ENCODE measurements around the gene CELF2.
"Not testable (repeated sequence)": the region's sequence is repeated elsewhere in the genome, so short reads cannot be mapped to it uniquely, and the experiment has no call there.

Gene CELF2

DNA sequence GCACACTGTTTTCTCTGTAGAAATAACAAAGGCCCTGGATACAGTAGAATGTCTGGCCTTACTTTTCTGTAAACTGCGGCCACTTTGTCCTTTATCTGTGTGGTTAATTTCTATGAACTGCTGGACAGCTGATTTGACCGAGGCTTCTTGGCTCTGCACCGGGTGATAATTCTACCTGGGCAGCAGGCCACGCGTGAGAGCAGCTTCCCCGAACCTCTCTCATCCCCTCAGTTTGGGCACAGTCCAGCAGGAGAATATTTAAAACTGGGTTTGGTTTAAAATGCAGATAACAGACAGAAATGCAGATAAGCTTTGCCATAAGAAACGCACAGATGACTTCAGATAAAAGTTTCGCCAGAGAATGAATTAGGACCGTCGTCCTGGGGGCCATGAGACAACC is 81.0 kb downstream of the CELF2 start:
- no peak for DNase-seq

- DNase-seq: no peak
Measured at GRCh38 chr10:11104772-11105675, 87.4 kb downstream of the CELF2 start.

- no peak for DNase-seq
Measured at GRCh38 chr10:11105676-11106004, 88.0 kb downstream of the CELF2 start.

DNA sequence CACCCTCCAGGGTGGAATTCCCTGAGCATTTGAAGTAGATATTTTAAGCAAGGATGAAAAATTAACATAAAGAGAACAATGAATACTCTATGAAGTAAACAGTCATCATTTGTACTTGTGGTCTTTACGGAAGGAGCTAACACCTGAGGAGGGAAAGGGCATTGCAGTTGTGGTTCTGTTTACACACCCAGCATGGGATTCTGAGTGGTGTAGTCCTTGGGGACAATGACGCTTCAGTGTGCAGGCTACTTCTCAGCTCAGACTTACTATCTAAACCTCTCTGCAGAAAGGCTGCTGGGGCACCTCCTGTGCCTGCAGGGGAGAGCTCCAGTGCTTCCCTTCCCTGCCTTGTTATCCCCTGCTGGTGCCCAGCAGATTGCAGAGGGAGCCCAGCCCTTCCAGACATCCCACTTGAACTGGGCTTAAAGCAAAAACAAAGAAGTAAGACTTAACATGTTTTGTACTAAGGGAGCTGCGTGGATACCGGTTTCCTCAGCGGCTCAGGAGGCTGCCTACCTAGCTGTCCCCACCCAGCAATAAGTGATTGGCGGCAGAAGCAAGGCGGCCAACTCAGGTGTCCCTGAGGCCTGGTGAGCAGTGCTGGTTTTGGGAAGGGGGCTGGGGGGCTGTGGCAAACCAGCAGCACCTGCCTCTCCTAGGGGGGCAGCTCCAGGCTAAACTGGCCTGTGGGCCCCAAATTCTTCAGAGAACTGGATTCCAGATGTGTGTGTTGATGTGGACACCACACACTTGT is 89.1 kb downstream of the CELF2 start:
- DNase-seq: no peak

- no peak for DNase-seq
Measured at GRCh38 chr10:11107948-11108347, 90.3 kb downstream of the CELF2 start.

DNA sequence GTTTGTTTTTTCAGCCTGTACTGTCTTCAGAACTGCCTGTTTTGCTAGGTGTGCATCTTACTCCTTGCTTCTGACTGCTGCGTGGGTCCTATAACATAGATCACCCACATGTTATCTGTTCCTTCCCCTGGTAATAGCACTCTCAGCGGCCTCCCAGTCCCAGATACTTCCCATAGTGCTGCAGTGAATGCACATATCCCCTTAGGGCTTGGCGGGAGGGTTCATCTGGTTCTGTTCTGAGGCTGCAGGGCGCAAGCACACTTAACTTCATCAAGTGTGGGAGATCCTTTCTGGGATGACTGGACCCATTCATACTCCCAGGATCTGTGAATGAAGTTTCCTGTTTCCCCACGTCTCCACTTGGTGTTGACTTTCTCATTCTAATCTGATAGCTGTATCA is 90.7 kb downstream of the CELF2 start:
- DNase-seq: no peak

DNA sequence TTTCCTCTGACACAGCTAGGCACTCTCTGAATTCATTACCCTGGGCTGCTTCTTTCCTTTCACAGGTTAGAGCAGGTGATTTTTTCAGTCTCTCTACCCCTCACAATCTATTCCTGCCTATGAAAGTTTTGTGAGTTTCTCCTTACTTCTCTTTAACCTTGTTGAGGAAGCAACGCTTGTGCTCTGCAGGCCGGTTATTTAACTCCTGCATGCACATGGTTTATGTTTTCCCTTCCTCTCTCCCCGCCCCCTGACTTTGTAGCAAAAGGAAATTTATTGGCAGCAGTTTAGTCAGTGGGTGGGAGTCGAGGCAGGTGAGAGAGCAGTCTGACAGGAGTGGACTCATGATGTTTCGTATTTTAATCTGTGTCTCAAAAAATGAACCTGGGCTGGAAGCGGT is 91.9 kb downstream of the CELF2 start:
- no peak for DNase-seq

DNA sequence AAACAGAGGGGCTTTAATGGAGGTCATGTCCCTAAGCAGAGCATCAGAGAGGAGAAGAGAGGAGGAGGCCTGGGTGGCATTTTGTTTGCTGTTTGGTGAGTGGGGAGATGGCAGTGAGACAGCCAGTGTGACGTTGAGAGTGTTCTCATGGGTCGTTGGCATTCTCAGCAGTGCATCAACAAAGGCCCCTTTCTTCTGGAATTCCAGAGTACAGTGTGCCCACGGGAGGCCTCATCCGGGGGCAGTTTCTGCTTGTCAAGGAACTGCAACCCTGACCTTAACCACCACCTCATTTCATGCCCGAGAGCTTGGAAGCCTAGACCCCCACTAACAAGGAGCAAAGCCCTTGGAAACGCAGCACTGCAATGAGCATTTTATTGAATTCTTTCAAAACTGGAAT is 92.9 kb downstream of the CELF2 start:
- DNase-seq: no peak

DNA sequence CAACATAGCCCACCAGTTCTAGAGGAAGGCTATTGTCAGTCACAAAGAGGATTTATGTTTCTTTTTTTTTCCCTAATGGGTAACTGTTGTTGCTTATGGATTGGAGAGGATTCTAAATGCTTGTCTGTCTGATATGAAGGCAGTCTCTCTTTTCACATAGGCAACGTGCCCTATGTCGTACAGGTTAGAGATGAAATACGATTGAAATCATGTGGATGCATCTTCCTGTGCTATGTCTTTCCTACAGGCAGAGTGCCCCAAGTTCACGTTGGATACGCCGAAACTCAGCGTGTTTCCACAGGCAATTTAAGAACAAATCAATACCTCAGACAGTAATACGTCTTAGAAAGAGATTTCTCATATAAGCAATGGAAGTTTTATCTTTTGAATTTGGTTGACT is 93.8 kb downstream of the CELF2 start:
- DNase-seq: no peak

DNA sequence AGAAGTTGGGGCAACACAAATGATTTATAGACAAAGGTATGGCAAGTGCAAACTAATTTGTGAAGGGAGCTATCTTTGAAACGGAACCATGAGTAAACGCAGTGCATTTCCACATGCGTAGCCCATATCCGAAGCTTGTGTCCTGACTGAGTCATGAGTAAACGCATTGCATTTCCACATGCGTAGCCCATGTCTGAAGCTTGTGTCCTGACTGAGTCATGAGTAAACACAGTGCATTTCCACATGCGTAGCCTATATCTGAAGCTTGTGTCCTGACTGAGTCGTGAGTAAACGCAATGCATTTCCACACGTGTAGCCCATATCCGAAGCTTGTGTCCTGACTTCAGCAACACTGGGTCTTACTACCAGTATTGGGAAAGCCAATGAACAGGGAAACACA is 95.0 kb downstream of the CELF2 start:
- DNase-seq: no peak

GRCh38 chr10:11113156-11113555 is 95.5 kb downstream of the CELF2 start:
- DNase-seq: peak; percentile 17

DNA sequence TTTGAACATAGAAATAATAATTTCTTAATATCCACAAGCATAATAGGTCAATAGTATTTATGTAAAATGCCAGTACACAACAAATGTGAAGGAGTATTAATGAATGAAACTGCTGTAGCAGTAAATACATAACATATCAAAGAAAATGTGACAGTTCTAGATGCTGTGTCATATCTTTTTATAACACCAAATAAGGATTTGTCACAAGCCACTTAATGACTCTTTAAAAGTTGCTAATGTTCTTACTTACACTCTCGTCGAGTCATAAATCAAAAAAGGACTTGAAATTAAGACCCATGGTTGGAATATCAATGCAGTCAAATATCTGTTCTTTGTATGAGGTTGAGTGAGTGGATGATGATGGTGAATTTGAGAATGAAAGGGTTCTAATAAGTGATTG is 96.6 kb downstream of the CELF2 start:
- DNase-seq: no peak

DNA sequence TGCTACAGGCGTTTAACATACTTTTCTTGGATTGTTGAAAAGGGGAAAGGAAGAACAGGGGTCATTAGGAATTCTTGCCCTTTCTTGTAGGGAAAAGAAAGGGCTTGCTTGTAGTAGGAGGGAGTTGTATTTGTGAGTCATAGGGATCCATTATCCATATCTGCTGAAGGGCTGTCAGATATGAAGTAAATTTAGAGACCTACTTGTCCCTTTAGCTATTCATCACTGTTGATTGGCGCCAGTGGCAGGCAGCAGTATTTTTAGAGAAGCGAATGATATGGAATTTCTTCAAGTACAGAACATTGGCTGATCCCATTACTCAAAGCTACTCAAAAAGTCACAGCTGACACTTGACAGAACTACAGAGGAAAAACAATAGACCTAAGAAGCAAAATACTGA is 97.7 kb downstream of the CELF2 start:
- no peak for DNase-seq

- DNase-seq: no peak
Measured at GRCh38 chr10:11116361-11116760, 98.7 kb downstream of the CELF2 start.

DNA sequence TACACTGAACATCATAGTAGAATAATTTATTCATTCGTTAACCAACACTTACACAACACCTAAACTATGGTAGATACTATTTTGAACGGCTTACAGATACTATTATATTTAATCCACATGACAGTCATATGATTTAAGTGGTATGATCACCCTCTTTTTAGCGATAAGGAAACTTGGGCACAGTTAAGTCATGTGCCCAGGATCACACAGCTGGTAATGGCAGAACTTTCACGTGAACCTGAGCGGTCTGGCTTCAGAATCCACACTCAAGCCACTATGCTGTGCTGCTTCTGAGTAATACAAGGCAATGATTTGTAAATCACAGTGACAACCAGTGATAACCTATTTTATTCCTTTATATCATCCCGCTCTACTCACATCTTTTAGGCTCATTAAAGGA is 99.1 kb downstream of the CELF2 start:
- DNase-seq: no peak

- DNase-seq: no peak
Measured at GRCh38 chr10:11118686-11119085, 101.0 kb downstream of the CELF2 start.

DNA sequence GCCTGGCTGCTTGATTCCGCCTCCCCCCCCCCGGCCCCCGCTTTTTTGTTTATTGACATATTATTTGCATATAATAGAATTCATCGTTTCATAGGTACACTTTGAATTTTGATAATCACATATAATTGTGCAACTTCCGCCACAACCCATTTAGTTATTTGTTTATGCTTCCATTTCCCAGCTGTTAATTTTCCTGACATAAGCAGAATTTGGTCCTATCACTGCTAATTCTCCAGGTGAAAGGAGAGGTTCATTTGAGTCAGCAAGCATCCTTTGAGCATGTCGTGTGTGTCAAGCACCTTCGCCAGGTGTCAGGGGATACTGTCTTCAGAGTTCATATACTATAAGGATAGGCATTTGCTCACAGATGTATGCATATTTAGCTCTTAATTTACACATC is 102.2 kb downstream of the CELF2 start:
- DNase-seq: no peak

- no peak for DNase-seq
Measured at GRCh38 chr10:11120711-11121110, 103.0 kb downstream of the CELF2 start.

DNA sequence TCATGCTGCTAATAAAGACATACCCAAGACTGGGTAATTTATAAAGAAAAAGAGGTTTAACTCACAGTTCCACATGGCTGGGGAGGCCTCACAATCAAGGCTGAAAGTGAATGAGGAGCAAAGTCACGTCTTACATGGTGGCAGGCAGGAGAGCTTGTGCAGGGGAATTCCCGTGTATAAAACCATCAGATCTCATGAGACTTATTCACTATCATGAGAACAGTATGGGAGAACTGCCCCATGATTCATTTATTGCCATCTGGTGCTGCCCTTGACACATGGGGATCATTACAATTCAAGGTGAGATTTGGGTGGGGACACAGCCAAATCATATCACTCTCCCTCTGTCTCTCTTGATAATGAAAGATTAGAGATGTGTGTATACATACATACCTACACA is 106.2 kb downstream of the CELF2 start:
- DNase-seq: not testable (repeated sequence)

GRCh38 chr10:11125004-11125403 is 107.3 kb downstream of the CELF2 start:
- DNase-seq: no peak

- DNase-seq: not testable (repeated sequence)
Measured at GRCh38 chr10:11127017-11127416, 109.3 kb downstream of the CELF2 start.

DNA sequence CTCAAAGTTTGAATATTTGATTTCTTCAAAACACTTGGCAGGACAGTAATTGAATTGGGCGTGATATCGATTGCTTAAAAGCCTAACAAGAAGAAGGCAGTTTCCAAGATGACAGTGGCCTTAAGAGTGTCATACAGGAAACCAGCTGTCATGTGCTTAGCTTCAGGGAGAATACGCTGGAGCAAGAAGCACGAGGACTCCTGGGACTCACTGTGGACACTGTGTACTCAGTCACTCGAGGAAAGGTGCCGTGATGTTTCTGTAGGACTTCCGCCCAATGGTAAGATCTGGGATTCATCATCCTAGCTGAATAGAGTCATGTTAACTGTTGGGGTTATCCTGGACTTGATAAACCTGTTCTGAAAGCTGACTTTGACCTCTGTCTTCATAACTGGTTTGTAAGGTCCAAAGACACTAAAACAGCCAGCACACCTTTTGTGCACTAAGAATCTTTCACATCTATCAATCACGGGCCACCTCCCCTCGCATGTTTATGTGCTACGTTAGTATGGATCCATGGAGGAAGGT is 113.5 kb downstream of the CELF2 start:
- no peak for DNase-seq

GRCh38 chr10:11134411-11134810 is 116.7 kb downstream of the CELF2 start:
- DNase-seq: no peak

- no peak for DNase-seq
Measured at GRCh38 chr10:11135709-11136108, 118.0 kb downstream of the CELF2 start.
